Neural progenitor cell (in vitro differentiated cells): ENCODE measurements around the gene HSPB1.

Experiments used
- EZH2 ChIP-seq: fragments of 200-600 bp; sonication (generic); IDR thresholded peaks from 2 replicates; pipeline ENCODE4 v1.6.1; 2017; ENCODE audit warnings: antibody characterized with exemption, mild to moderate bottlenecking, moderate library complexity
- TF ChIP-seq, protein P1 (sequence below): fragments of 200-600 bp; sonication (generic); IDR thresholded peaks from 2 replicates; pipeline ENCODE4 v1.5.1; 2017; ENCODE audit warnings: antibody characterized with exemption, mild to moderate bottlenecking

DNA sequence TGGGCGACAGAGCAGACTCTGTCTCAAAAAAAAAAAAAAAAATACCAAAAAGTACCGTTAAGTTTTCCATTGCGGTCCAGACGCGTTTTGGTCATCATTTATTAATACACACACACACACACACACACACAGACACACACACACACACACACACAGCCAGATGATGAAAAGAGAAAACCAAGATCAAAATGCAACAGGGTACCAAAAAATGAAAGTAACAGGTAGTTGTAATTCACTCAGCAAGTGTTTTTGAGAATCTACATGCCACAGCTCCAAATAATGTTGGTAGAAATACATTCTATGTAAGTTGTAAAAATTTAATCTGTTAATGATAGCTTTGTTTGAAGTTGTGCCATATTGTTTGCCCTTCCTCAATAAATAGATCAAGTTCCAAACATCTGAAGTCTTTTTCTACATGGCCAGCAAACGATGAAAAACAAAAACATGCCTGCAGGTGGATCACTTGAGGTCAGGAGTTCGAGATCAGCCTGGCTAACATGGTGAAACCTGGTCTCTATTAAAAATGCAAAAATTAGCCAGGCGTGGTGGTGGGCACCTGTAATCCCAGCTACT, 46.9 kb downstream of the HSPB1 start:
- TF ChIP-seq, protein P1, sequence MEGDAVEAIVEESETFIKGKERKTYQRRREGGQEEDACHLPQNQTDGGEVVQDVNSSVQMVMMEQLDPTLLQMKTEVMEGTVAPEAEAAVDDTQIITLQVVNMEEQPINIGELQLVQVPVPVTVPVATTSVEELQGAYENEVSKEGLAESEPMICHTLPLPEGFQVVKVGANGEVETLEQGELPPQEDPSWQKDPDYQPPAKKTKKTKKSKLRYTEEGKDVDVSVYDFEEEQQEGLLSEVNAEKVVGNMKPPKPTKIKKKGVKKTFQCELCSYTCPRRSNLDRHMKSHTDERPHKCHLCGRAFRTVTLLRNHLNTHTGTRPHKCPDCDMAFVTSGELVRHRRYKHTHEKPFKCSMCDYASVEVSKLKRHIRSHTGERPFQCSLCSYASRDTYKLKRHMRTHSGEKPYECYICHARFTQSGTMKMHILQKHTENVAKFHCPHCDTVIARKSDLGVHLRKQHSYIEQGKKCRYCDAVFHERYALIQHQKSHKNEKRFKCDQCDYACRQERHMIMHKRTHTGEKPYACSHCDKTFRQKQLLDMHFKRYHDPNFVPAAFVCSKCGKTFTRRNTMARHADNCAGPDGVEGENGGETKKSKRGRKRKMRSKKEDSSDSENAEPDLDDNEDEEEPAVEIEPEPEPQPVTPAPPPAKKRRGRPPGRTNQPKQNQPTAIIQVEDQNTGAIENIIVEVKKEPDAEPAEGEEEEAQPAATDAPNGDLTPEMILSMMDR = no peak
- no peak for TF ChIP-seq EZH2
